GM18502 (cell line): Measurements from ENCODE around the gene HDAC7.
A peak's percentile ranks its signal among the peaks of the same experiment; 100 is the strongest.
"Not testable (repeated sequence)": the region's sequence is repeated elsewhere in the genome, so short reads cannot be mapped to it uniquely, and the experiment has no call there.

Source experiments
- ATAC-seq: cut with Tn5 transposase; IDR thresholded peaks from one replicate; pipeline ENCODE4 v1.9.1; 2021; ENCODE audit warnings: mild to moderate bottlenecking; ENCODE audit not compliant: unreplicated experiment, poor library complexity

HDAC7 gene

DNA sequence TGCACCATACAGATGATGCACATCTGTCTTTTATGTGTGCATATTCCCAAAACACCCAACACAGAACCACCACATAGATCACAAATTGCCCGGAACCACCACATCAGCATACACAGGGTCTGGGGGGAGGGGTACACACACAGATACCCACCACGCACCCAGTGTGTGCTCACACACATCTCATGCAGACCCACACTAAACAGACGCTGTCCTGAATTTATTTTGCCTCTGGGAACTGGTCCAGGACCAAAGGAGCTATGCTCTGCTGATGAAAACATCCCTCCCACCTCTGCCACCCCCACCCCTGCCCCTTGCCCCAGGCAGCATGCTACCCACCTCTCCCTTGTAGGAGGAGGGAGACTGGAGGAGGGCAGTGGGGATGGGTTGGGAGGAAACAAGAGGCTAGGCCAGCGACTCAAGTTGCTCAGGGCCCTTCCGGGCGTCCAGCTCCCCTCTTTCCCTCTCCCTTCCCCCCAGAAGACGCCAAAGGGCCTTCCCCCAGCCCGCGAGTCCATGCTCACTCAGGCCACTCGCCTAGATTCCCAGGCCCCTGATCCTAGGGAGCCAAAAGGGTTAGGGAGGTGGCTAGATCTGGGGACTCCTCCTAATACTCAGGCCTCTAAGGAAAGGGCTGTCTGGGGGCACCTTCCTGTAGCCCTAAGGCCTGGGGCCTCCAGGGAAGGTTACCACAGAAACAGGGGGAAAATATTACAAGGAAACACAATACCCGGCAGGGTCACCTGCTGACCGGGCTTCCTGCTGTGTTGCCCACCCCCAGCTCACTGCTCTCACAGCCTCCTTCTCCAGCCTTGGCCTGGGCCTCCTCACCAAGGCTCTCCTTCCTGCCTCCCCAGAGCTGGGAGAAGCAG lies 3.1 kb downstream of the HDAC7 start:
- ATAC-seq = no peak

DNA sequence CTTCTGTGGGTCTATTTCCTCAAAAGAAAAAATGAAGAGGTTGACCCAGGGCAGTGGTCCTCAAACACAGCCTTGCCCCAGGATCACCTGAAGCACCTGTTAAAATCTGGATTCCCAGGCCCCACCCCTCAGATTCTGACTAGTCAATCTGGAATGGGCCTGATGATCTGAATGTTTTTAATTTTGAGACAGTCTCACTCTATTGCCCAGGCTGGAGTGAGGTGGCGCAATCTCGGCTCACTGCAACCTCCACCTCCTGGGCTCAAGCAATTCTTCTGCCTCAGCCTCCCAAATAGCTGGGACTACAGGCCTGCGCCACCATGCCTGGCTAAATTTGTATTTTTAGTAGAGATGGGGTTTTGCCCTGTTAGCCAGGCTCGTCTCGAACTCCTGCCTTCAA lies 4.3 kb downstream of the HDAC7 start:
- not testable (repeated sequence) for ATAC-seq

DNA sequence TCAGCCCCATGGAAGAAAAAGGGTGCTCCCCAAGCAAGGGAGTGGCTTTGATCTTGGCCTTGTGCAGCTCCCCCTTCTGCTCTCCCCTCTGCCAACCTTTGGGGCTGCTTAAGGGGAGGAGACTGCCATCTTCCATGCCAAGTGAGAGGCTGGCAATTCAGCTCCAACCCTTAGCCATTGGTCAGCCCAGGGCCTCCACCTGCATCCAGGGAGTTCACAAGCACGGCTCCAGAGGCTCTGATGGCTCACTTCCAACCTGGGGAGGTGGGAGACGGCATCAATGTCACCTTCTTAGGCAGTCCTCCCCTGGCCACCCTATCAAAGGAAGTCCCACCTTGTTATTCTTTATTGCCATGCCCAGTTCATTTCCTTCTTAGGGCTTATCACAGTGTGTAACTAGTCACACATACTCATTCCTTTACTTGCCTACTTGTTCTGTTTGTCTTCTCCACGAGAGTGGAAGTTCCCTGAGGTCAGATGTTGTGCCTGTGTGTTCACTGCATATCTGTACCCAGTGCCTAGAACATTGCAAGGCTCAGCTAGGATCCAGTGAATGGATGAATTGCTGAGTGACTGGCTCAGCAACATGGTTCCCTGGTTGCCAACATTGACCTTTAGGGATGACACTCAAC lies 5.0 kb downstream of the HDAC7 start:
- ATAC-seq = no peak

DNA sequence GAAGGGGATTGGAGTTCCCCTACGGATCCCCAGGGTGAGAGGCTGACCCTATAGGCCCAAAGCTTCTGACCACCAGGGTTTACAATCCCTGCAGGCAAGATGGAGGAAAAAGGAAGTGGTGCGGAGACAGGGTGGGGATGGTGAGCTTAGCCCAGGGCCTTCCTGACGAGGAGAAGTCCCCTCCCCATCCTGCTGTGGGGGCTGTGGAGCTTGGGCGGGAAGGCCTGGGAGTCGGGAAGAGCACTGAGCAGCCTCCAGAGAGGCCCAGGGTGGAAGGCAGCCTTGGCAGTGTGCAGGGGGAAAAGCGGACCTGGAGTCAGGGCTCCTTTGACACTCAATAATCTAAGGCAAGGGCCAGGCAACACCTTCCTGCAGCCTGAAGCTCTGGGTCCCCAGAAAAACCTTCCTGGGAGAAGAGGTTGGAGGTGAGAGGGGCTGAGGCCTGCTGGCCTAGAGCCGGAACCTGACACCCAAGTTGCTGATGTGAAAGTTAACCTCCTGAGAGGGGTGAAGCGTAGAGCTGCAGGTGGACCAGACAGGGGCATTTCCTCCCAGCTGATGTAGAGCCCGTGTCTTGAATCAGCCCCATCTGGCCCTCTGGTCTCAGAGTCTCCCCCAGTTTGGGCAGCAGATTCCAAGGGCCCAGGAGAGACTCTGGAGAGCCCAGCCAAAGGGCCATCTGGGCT lies 6.0 kb downstream of the HDAC7 start:
- peak; percentile 39 for ATAC-seq

DNA sequence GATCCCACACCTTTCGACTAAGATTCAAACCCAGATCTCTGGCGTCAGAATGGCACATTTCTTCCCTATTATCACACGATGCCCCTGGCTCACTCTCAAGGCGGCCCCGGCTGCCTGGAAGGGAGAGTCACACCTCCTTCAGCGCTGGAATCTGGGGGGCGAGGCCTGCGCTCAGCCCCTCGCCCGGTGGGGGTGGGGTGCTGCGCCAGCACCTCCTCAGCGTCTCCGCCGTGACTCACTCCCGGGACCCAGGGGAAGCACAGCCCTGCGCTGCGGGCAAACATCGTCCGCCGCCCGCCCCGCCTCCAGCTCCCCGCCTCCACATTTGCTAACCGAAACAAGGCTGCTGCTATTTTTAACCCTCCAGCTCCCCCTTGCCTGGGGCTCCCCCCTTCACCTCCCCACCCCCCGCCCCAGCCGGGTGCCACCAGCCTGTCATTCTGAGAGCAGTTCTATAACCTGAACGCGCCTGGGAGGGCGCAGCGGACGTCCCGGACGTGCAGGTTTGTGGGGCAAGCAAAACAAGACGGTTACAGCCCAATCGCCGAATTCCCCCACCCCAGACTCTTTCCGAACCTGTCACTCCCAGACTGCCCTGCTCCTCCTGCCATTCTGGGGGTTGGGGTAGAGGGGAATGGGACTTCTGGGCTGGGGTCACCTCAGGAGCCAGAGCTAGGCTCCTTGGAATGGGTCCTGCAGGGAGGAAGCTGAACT lies 6.7 kb downstream of the HDAC7 start:
- ATAC-seq = peak; percentile 67

DNA sequence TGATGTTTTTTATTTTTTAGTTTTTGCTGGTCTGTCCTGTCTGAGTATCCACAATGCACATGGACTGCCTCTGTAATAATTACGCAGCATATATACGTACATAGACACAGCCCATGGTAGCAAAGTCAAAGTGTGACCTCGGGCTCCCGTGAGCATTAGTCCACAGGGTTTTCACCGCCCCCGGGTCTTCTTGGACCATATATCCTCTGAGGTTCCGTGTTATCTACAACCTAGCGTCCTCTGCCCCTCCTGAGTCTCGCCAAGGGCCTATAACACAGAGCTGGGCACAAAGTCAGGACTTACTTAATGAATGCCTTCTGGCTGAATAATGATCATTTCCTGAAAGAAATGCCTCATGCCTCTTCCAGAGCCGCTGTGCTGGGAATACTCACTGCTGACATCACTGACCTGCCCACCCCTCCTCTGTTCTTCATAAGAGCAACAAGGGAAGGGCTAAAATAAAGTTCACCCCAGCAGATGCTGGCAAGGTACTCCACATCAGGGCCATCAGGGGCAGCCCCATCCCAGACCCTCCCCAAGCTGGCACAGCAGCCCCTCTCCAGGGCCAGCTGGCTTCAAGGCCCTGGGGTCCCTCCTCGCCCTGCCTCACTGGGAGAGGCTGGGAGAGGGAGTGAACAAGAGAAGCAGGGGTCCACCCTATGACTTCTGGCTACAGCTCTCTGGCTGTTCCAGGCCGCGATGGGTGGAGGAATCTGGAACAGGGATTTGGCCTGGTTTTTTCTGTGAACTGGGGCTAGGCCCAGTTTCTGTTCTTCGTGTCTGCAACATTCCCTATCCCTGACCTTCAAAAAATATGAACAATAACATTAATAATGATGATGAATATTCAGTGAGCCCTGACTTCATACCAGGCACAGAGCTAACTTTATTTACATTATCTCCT lies 7.9 kb downstream of the HDAC7 start:
- no peak for ATAC-seq

DNA sequence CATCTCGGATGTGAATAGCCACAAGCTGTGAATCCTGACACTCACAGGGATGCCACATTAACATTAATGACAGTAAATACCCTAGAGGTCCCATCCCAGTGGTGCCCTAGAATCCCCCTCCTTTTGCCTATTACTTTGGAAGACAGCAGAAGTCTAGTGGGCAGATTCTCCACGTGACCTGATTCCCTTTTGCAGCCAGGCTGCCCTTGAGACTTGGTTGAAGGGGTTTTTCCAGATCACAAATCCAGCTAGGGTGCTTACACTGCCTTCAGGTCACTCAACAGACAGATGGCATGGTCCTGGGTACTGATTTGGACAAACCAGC lies 8.7 kb downstream of the HDAC7 start:
- ATAC-seq = no peak

DNA sequence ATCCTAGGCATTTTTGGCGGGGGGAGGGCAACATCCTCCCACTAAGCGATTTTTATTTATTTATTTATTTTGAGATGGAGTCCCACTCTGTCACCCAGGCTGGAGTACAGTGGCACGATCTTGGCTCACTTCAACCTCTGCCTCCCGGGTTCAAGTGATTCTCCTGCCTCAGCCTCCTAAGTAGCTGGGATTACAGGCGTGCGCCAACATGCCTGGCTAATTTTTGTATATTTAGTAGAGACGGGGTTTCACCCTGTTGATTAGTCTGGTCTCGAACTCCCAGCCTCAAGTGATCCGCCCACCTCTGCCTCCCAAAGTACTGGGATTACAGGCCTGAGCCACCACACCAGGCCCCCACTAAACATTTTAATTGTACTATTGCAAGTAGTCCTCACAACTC lies 10.2 kb downstream of the HDAC7 start:
- ATAC-seq = not testable (repeated sequence)

DNA sequence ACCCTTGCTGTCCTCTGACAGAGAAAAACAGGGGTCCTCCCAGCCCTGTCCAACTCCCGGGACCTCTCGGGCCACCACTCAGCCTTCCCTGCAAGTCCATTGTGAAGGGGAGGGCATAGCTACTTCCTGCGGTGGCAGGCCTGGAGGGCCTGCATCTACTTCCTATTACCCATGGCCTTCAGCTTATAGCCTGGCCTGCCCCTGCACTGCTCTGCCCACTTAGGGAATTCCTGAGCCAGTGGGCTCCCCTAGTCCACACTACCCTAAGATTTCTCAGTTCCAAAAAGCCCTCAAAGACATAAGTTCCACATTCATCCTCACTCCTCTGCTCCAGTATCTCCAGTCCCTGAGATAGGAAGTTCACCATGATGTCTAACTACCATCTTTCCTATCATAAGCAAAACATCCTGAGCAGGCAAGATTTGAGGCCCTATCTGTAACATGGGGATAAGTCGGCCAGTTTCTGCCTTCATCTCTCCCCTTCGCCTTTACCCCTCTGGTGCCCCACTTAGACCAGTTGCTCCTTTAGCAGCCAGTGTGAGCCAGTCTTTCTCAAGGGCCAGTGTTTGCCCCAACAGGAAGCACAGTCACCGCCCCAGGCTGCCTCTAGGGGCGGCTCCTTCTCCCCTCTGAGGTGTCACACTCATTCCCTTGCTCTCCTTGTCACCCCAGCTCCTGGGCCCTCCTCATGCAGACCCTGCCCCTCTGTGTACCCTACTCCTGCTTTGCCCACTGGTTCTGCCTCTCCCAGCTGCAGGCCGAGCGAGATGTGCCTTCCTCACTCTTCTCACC lies 10.9 kb downstream of the HDAC7 start:
- no peak for ATAC-seq

DNA sequence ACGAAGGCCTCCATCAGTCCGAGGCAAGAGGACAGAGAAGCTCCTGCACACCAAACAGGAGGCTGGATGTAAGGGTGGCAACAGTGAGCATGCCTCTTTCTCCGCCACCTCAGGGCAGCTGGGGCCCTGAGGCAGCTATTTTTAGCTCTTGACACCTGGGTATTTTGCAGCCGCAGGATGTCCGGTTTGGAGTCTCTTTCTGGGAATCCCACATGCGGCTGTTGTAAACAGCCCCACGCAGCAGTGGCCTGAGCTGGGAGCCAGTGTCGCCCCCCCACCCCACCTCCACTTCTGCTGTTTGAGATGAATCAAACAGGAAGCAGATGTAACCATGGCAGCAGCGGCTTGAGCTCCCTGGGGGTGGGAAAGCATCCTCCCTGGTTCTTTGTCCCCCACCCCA lies 11.7 kb downstream of the HDAC7 start:
- peak; percentile 44 for ATAC-seq

DNA sequence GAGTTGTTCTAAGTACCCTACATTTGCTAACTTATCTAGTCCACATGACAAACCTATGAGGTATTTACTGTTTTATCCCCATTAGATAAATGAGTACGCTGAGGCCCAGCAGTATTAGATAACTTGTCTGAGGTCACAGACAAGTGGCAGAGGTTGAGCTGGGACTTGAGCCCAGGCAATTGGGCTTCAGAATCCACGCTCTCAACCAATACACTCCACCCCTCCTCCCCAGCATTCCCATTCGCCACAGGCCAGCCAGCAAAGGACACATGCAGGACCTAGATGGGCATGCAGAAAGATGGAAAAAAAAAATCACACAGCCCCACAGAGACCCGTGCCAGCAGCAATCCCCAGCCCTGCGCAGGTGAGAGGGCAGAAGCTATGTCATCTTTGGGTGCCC lies 12.4 kb downstream of the HDAC7 start:
- ATAC-seq = no peak

DNA sequence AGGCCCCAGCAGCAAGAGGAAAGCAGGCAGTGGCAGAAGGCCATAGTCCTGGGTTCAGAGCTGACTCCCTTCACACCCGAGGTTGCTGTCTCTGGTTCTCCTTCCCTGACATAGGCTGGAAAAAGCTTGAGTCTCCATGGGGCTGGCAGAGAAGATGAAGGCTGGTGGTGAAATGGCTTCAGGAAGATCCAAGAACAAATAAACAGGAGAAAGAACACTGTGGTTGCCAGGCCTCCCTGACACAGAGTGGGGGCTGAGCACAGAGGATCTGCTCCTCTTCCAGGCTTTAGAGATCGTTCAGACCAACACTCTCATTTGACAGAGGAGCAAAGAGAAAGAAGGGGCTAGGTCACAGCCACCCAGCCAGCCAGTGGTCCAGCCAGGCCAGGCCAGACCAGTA lies 14.3 kb downstream of the HDAC7 start:
- ATAC-seq = no peak

DNA sequence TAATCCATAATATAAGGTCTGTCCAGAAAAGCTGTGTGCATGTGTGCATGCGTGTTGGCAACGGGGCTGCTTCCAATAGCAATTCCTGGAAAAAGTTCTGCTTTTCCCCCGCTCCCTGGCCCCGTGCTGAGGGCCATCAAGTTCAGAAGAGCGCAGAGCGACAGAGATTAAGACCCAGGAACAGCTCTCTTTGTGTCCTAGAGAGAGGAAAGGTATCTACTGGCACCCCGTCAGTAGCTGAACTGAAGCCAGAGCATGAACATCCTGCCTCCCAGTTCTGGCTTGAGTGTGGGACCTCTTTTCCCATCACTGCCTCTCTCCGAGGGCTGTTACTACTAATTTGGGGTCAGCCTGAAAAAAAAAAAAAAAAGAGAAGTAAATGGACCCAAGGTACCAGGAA lies 15.5 kb downstream of the HDAC7 start:
- ATAC-seq = no peak

DNA sequence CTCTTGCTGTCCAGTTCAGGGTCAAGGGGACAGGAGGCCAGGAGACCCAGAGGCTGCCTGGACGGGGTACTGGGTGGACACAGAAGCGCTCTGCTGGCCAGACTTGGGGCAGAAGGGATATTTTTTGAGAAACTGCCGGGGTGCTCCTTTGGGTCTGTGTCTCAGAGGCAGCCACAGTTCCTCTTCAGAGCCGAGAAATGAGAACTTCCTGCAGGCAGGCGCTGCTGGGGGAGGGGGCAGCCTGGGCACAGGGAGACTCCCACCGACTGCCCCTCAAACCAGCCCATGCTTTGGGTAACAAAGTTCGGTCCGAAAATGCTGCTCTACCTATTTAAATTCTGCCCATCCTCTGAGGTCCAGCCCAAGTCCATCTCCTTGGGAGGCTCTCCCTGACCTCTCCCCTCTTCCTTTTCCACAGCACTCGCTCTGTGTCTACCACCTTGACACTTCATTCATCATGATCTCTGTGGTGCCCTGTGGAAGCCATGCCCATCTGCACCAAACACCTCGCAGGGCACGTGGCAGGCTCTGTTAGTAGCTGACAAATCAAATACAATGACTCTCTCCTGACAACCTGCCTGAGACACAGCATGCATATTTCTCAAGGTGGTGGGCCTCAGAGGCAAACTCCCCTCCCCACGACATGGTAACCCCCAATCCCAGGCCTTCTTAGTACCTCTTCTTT lies 16.4 kb downstream of the HDAC7 start:
- no peak for ATAC-seq

DNA sequence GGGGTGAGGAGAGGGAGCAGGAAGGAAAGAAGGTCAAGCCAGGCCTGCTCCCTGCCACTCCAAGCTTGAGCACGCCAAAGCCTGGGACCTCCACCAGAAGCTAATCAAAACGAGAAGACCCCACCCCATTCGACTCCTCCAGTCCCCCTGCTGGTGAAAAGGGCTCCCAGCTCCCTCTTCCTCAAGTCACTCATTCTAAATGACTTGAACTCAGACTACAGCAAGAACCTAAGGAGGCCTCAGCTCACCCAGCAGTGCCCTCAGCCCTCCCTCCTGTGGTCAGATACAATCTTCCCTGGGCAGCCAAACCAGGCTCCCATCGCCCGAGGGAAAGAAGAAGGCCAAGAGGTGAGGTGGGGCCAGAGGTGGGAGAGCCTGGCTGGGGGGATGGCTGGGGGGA lies 17.4 kb downstream of the HDAC7 start:
- no peak for ATAC-seq

DNA sequence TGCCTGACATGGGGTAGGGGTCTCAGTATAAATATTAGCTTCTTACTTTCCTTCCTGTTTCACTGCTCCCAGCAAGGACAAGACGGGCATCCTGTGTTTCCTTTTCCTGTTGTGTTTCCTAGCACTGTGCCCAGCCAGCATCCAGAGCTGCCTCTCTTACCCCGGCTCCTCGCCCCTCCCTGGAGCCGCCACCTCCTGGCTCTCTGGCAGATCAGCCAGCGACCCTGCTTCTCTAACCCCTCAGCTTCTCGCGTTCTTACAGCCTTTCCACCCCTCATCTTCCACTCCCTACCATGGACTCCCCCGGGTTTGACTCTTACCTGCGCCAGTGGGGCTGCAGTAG lies 17.8 kb downstream of the HDAC7 start:
- ATAC-seq = no peak

DNA sequence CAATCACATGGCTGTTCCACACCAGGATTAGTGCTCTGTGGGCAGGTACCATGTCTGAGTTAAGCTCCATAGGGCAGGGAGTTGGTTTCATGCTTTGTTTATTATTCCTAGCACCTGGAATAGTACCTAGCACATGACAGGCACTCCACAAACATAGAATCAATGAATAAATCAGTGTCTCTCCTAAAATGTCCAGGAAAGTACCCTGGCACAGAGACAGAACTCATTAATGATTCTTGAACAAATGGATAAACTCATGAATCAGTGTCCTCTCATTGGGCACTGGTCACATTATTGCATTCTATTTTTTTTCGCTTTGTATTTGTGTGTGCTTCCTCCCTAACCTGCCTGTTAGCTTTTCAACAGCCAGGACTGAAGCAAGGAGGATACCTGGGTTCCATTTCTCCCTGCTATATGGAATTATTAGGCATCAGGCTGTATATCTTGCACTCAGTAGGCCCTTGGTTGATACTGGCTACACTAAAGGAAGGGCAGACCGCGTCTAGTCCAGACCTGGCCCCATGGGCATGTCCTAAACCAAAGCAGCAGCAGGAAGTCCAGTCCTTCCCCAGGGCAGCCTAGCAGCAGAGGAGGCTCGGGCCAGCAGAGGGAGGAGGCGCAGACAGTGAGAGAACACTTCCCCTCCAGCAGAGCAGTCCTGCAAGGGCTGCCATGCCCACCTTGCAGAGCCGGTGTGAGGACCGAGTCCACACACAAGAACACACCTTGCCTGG lies 18.4 kb downstream of the HDAC7 start:
- no peak for ATAC-seq

DNA sequence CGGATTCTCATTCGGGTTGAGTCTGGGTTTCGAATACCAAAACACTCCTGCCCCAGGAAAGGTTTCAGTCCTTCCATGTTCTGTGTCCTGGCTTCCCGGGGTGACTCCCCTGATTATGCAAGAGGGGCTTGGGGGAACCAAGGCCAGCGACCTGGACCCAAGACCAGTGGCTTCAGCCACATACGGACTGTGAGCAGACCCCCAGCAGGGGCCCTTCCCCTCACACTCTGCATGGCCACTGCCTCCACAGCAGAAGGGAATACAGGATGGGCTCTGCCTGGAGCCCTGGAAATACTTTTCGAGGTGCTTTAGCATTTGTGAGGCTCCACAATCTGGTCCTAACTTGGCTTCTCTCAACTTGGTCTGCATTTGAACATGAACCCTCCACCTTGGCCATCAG lies 19.1 kb downstream of the HDAC7 start:
- no peak for ATAC-seq
